ENCODE results near the gene SLC39A13.

DNA sequence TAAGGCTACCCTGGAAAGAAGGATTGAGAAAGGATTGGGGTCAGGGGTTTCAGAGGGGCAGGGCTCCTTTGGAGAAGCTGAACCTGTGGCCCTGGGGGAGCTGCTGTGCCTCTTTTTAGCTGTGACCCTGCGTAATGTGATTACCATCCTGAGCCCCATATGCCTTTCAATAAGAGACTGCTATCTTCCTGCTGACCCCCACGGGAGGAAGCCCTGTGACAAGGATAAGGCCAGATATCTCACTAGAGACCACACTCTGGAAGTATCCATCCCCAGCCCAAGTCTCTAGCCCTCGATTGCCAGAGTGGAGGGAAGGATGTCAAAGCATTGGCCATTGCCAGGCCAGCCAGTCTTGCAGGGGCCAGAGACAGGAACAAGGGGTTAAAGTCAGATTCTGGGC, 4.8 kb upstream of the SLC39A13 start:
- TF ChIP-seq, protein P1, sequence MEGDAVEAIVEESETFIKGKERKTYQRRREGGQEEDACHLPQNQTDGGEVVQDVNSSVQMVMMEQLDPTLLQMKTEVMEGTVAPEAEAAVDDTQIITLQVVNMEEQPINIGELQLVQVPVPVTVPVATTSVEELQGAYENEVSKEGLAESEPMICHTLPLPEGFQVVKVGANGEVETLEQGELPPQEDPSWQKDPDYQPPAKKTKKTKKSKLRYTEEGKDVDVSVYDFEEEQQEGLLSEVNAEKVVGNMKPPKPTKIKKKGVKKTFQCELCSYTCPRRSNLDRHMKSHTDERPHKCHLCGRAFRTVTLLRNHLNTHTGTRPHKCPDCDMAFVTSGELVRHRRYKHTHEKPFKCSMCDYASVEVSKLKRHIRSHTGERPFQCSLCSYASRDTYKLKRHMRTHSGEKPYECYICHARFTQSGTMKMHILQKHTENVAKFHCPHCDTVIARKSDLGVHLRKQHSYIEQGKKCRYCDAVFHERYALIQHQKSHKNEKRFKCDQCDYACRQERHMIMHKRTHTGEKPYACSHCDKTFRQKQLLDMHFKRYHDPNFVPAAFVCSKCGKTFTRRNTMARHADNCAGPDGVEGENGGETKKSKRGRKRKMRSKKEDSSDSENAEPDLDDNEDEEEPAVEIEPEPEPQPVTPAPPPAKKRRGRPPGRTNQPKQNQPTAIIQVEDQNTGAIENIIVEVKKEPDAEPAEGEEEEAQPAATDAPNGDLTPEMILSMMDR (IDR thresholded peaks at IDR 0.05; ENCODE audit: borderline replicate concordance, extremely low read depth, low read length, poor library complexity, severe bottlenecking): no peak
- no peak for TF ChIP-seq EZH2 (IDR thresholded peaks at IDR 0.05; ENCODE audit: borderline replicate concordance, low read depth, low read length, severe bottlenecking)
